A673 (cell line): ENCODE measurements around the gene FAM120B.

Source experiments
- CTCF ChIP-seq: fragments of 300-800, 200-600 bp; sonication (generic); conservative IDR thresholded peaks from 2 replicates; pipeline ENCODE4 v1.5.1; 2017; ENCODE audit warnings: low read depth, mild to moderate bottlenecking, antibody characterized with exemption, low read length, moderate library complexity, mixed read lengths
- EZH2 ChIP-seq: fragments of 200-600 bp; sonication (generic); IDR thresholded peaks from 2 replicates; pipeline ENCODE4 v1.6.1; 2017; ENCODE audit warnings: borderline replicate concordance, low read depth, mild to moderate bottlenecking, mixed read lengths, antibody characterized with exemption, low read length; ENCODE audit not compliant: poor library complexity, severe bottlenecking

DNA sequence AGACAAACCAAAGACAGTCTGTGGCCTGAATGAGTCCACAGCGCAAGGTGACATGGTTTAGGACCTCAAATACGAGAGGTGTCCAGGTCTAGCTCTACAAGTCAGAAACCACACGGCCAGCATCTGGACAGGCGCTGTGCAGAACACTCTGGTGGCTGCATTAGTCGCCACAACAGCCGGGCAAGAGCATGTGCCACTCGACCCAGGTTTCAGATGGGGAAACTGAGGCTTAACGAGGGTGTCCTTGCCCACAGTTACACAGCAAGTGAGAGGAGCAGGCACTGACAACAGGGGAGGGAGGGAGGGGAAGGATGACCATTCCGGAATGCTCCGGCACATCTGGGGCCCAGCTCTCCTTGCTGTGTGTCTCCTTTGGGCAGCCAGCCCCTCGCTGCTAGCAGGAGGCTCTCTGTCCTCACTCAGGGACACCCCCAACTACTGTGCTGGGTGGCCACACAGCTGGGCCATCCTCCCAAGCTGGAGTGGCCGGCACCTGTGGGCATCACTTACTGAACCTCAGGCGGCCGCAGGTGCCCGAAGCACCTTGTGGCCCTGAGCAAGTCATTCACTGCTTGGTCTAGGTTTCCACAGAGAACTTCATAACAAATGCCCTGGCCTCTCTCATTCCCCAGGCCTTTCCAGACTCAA, 22.3 kb upstream of the FAM120B start:
- TF ChIP-seq CTCF (no peak), EZH2 (no peak)
